Hepatocyte (in vitro differentiated cells): ENCODE results near the gene HACD2. TPM values are rescaled to one million over a fixed set of nuclear protein-coding genes. Genes with fewer than 3 reads are reported as not detected.

Experiments
- DNase-seq: peaks from one replicate; pipeline ENCODE4 v3.0.0-alpha.2; 2016; ENCODE audit warnings: low spot score
- H2AFZ ChIP-seq: fragments of 200-600 bp; sonication (generic); 2 replicates; pipeline ENCODE4 v1.6.0; 2016; ENCODE audit warnings: antibody characterized with exemption, mild to moderate bottlenecking
- H3K27ac ChIP-seq: fragments of 200-600 bp; sonication (generic); 2 replicates; pipeline ENCODE4 v1.5.1; 2016; ENCODE audit warnings: mild to moderate bottlenecking
- H3K27me3 ChIP-seq: fragments of 200-600 bp; sonication (generic); 2 replicates; pipeline ENCODE4 v1.6.1; 2016
- H3K36me3 ChIP-seq: fragments of 200-600 bp; sonication (generic); replicated peaks from 2 replicates; pipeline ENCODE4 v1.5.1; 2016; ENCODE audit warnings: low read depth; ENCODE audit not compliant: insufficient read depth
- H3K4me1 ChIP-seq: fragments of 200-600 bp; sonication (generic); 2 replicates; pipeline ENCODE4 v1.5.1; 2016; ENCODE audit warnings: mild to moderate bottlenecking, moderate library complexity; ENCODE audit not compliant: insufficient read depth
- H3K4me2 ChIP-seq: fragments of 200-600 bp; sonication (generic); 2 replicates; pipeline ENCODE4 v1.6.0; 2016
- H3K4me3 ChIP-seq: fragments of 200-600 bp; sonication (generic); 2 replicates; pipeline ENCODE4 v1.5.1; 2016; ENCODE audit warnings: mild to moderate bottlenecking
- H3K79me2 ChIP-seq: fragments of 200-600 bp; sonication (generic); 2 replicates; pipeline ENCODE4 v1.6.0; 2017; ENCODE audit warnings: mild to moderate bottlenecking
- H3K9me2 ChIP-seq: fragments of 200-600 bp; sonication (generic); replicated peaks from 2 replicates; pipeline ENCODE4 v1.6.0; 2017; ENCODE audit warnings: mild to moderate bottlenecking; ENCODE audit not compliant: insufficient read depth
- H3K9me3 ChIP-seq: fragments of 200-600 bp; sonication (generic); 2 replicates; pipeline ENCODE4 v1.5.1; 2016; ENCODE audit warnings: low read depth, mild to moderate bottlenecking
- H4K20me1 ChIP-seq: fragments of 200-600 bp; sonication (generic); 2 replicates; pipeline ENCODE4 v1.6.0; 2016; ENCODE audit warnings: mild to moderate bottlenecking; ENCODE audit not compliant: insufficient read depth, poor library complexity, severe bottlenecking
- EZH2 ChIP-seq: fragments of 200-600 bp; sonication (generic); IDR thresholded peaks from 2 replicates; pipeline ENCODE4 v1.6.1; 2016; ENCODE audit warnings: antibody characterized with exemption, mild to moderate bottlenecking, borderline replicate concordance
- EZH2phosphoT487 ChIP-seq: fragments of 200-600 bp; sonication (generic); IDR thresholded peaks from one replicate; pipeline ENCODE4 v1.6.1; 2018; ENCODE audit warnings: antibody characterized with exemption, mild to moderate bottlenecking, low read depth, moderate library complexity; ENCODE audit not compliant: unreplicated experiment, severe bottlenecking
- WGBS: methylation state at CpG from one replicate; pipeline ENCODE4 v1.1.6; 2016; ENCODE audit warnings: low lambda C conversion rate; ENCODE audit errors: missing lambda C conversion rate; 5-methylcytosine and 5-hydroxymethylcytosine counted together
- polyA plus RNA-seq: library from polyadenylated mRNA; unstranded; fragments of >200 nt; fragmentation: Nextera tagmentation; extraction: Ambion mirVana; gene quantifications from 2 replicates; pipeline ENCODE4 v1.2.1, GENCODE V29; 2016
- total RNA-seq: library from RNA; depleted of rRNA; stranded (reverse); fragments of >200 nt; gene quantifications from 2 replicates; pipeline ENCODE4 v1.2.3, GENCODE V29; 2014
- TF ChIP-seq, protein P1 (sequence below): fragments of 200-600 bp; sonication (generic); IDR thresholded peaks from 2 replicates; pipeline ENCODE4 v1.5.1; 2016; ENCODE audit warnings: antibody characterized with exemption, mild to moderate bottlenecking; ENCODE audit not compliant: poor library complexity

Gene HACD2
- total and polyA plus RNA-seq, 2 experiments from 2014 or later, result 31.8 to 64.3 TPM

DNA sequence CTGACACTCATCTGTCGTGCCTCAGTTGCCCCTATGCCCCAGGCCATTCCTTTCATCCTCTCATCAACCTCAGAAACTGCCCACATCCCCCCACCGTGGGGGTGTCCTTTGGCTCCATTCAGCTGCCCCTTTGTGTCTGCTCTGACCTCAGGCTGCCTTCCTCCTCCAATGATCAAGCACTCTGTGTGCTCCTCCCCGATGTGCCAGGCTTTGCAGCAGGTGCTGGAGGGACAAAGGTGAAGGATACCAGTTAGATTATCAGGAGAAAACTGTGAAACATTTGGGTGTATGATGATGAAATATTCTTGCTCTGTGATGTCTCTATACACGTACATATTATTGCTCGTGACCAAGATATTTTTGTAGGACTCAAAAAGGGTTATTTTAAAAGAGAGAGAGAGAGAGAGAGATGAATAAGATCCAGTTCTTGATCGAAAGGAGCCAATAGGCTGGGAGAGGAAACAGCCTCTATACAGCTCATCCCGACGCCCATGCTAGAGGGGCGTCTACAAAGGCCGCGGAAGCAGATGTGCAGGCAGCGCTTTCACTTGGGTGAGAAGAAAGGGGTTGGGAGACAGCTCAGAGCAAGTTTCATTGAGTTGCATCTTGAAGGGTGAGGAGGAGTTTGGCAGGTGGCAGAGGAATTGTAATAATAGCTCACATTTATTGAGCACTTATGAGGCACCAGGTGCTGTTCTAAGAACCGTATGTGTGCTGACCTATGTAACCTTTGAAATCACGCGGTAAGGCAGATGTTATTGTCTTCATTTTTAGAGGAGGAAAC is 107.7 kb downstream of the HACD2 start:
- H3K27me3 ChIP-seq, result peaks cover 13% of the 10 kb centered on the region
- 86% methylated on average over 15 of the region's 15 CpGs for WGBS
- no peaks in the 10 kb centered on the region for H4K20me1 ChIP-seq
- H3K4me2 ChIP-seq, result no peak overlapping the region
- H2AFZ ChIP-seq, result no peak overlapping the region
- H3K36me3 ChIP-seq, result no peaks in the 10 kb centered on the region
- H3K4me3 ChIP-seq, result no peak overlapping the region
- H3K9me3 ChIP-seq, result no peaks in the 10 kb centered on the region
- H3K79me2 ChIP-seq, result no peaks in the 10 kb centered on the region
- no peaks in the 10 kb centered on the region for H3K4me1 ChIP-seq
- DNase-seq, result no peak
- TF ChIP-seq EZH2 (no peak), EZH2phosphoT487 (no peak)
- TF ChIP-seq, protein P1, sequence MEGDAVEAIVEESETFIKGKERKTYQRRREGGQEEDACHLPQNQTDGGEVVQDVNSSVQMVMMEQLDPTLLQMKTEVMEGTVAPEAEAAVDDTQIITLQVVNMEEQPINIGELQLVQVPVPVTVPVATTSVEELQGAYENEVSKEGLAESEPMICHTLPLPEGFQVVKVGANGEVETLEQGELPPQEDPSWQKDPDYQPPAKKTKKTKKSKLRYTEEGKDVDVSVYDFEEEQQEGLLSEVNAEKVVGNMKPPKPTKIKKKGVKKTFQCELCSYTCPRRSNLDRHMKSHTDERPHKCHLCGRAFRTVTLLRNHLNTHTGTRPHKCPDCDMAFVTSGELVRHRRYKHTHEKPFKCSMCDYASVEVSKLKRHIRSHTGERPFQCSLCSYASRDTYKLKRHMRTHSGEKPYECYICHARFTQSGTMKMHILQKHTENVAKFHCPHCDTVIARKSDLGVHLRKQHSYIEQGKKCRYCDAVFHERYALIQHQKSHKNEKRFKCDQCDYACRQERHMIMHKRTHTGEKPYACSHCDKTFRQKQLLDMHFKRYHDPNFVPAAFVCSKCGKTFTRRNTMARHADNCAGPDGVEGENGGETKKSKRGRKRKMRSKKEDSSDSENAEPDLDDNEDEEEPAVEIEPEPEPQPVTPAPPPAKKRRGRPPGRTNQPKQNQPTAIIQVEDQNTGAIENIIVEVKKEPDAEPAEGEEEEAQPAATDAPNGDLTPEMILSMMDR, result no peak
- H3K27ac ChIP-seq, result no peak overlapping the region
- H3K9me2 ChIP-seq, result no peaks in the 10 kb centered on the region

DNA sequence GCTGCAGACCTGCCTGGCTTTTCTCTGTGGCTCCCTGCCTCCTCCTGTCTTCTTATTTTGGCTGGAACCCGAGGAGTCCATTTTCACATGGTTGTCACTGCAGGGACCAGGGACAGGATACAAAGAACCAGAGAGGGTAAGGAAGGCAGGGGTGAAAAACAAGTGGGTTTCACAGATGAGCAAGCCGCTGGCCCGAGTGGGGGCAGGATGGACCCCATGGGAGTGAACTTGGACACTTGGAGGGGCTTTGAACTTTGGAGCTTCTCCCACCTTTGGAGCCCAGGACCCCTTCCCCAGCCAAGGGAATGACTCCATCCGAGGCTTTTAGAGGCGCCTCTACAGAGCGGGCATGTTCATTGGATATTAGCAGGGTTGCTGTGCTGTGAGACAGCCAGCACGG is 109.1 kb downstream of the HACD2 start:
- Histone ChIP-seq H3K27ac (no peak overlapping the region), H3K9me2 (no peaks in the 10 kb centered on the region), H3K4me2 (no peak overlapping the region), H2AFZ (no peak overlapping the region), H3K4me3 (no peak overlapping the region), H3K4me1 (no peaks in the 10 kb centered on the region), H3K9me3 (no peaks in the 10 kb centered on the region), H3K79me2 (no peaks in the 10 kb centered on the region), H3K27me3 (peaks cover 13% of the 10 kb centered on the region), H4K20me1 (no peaks in the 10 kb centered on the region), H3K36me3 (no peaks in the 10 kb centered on the region)
- DNase-seq, result no peak
- TF ChIP-seq, protein P1, result no peak
- no peak for TF ChIP-seq EZH2
- WGBS, result 84% methylated on average over 7 of the region's 7 CpGs

DNA sequence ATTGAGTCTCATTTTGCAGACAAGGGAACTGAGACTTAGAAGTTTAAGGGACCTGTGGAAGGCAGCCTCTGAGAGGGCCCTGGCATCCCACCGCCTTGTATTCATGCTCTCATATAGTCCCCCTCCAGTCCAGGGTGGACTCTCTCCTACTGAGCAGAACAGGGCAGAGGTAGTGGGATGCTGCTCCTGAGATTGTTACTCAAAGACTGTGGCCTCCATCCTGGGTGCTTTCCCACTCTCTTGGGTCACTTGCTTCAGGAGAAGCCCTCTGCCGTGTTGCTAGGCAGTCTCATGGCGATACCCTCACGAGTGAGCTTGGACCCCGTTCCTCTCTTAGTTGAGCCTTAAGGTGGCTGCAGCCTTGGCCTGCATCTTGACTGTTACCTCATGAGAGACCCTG is 113.7 kb downstream of the HACD2 start:
- Histone ChIP-seq H4K20me1 (no peaks in the 10 kb centered on the region), H2AFZ (no peak overlapping the region), H3K36me3 (no peaks in the 10 kb centered on the region), H3K4me2 (no peak overlapping the region), H3K79me2 (no peaks in the 10 kb centered on the region), H3K27me3 (peaks cover 13% of the 10 kb centered on the region), H3K4me3 (no peak overlapping the region), H3K9me3 (no peaks in the 10 kb centered on the region), H3K9me2 (no peaks in the 10 kb centered on the region), H3K4me1 (no peaks in the 10 kb centered on the region), H3K27ac (no peak overlapping the region)
- TF ChIP-seq, protein P1, result no peak
- TF ChIP-seq EZH2phosphoT487, result no peak
- TF ChIP-seq EZH2, result no peak
- WGBS, result 91% methylated on average over 5 of the region's 5 CpGs
- no peak for DNase-seq
